ENCODE measurements around the gene GSG1.

DNA sequence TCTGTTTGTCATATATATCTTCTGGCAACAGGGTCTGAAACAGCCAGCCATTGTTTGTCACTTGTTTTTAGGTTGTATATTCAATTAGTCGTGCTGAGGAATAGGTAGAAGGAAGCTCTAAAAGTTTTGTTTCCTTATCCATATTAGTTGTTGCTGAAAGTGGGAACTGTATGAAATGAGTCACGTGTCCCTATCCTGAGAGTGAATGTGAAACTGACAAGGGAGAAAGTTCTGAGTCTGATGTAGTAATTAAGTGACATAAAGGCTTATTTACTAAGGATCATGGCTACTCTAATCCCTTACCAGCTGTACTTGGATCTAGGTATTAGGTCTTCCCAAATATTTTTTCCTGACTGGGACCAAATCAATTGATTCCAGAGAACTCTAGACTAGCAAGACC, 42.9 kb downstream of the GSG1 start:
- TF ChIP-seq, protein P1, sequence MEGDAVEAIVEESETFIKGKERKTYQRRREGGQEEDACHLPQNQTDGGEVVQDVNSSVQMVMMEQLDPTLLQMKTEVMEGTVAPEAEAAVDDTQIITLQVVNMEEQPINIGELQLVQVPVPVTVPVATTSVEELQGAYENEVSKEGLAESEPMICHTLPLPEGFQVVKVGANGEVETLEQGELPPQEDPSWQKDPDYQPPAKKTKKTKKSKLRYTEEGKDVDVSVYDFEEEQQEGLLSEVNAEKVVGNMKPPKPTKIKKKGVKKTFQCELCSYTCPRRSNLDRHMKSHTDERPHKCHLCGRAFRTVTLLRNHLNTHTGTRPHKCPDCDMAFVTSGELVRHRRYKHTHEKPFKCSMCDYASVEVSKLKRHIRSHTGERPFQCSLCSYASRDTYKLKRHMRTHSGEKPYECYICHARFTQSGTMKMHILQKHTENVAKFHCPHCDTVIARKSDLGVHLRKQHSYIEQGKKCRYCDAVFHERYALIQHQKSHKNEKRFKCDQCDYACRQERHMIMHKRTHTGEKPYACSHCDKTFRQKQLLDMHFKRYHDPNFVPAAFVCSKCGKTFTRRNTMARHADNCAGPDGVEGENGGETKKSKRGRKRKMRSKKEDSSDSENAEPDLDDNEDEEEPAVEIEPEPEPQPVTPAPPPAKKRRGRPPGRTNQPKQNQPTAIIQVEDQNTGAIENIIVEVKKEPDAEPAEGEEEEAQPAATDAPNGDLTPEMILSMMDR (IDR thresholded peaks at IDR 0.05): no peak
- TF ChIP-seq POLR2A (IDR thresholded peaks at IDR 0.05): no peak

Data from thyroid gland (tissue), 4 donors.